ENCODE data around the gene CHST7. TPM values are rescaled to one million over a fixed set of nuclear protein-coding genes. Genes with fewer than 3 reads are reported as not detected.
"Not testable (repeated sequence)": the region's sequence is repeated elsewhere in the genome, so short reads cannot be mapped to it uniquely, and the experiment has no call there.

CHST7 gene, protein sequence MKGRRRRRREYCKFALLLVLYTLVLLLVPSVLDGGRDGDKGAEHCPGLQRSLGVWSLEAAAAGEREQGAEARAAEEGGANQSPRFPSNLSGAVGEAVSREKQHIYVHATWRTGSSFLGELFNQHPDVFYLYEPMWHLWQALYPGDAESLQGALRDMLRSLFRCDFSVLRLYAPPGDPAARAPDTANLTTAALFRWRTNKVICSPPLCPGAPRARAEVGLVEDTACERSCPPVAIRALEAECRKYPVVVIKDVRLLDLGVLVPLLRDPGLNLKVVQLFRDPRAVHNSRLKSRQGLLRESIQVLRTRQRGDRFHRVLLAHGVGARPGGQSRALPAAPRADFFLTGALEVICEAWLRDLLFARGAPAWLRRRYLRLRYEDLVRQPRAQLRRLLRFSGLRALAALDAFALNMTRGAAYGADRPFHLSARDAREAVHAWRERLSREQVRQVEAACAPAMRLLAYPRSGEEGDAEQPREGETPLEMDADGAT
- polyA plus RNA-seq (2011; rRNA removed) = 2.1 and 2.3 TPM in 2 replicates
- polyA minus RNA-seq (2011; rRNA and poly(A)+ RNA removed) = 0.97 and 1.3 TPM in 2 replicates

DNA sequence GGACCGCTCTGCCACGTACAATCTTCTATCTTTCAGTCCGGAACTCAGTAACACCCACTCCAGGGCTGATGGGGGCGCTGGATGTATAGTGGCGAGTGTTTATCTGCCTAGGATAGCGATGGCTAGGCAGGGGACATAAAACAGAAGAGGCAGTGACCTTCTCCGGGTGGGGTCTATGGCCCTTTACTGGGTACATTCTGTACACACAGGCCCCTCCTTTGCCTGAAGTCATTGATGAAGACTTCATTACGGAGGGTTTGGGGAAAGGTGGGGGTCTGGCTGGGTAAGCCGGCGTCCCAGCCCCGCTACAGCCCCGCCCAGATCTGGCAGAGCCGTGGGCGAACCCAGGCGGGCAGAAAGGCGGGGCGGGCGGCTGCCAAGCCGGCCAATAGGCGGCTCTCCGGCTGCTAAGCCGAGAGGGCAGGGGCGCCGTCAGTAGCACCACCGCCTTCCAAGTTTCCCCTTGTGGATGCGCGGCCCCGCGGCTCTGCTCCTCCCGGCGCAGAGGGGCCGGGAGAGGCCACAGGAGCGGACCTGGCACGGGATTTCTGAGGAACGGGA is at the start of gene CHST7:
Gene CHST7, plus strand, starts transcription at position 435 of the 561 bp plus-strand sequence. CDS start 167 bp downstream, outside the sequence.
- ChIA-PET CTCF (interaction anchor here (1.3 to 1.4 kb wide), 2 partner anchors 113 to 223 kb away, joined by 3 to 5 read pairs; no protein-coding TSS in a partner anchor), POLR2A (no interaction called here)

DNA sequence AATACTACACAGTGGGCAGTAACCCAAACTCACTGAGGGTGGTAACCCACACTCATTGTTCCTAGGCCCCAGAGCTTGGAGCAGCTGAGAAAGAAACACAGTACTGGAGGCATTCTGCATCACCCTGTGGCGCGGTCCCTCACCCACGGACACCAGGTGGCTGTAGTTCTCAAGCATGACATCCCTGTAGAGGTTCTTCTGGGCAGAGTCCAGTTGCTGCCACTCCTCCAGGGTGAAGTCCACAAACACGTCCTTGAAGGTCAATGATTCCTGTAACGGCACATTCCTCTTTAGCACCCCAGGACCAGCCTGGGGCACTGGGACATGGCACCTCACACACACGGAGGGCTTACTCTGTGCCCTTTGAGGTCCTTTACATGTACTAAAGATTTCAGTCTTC is 44.9 kb upstream of the CHST7 start:
- H3K4me3 ChIP-seq (ENCODE audit: low read depth, low read length); DNase-seq (ENCODE audit: low read depth, low spot score); H3K27ac ChIP-seq (ENCODE audit: low read depth, low read length); POLR2A ChIA-PET; H3K9me3 ChIP-seq (ENCODE audit: control insufficient read depth, insufficient read depth, low read length); CTCF ChIA-PET; H3K27me3 ChIP-seq (ENCODE audit: control insufficient read depth, insufficient read depth, low read length): not testable (repeated sequence)

More for the DNA sequence above, at the start of gene CHST7:
- H3K9me3 ChIP-seq (ENCODE audit: control insufficient read depth, insufficient read depth, low read length) = no peaks in the 10 kb centered on the region
- peak within 1 kb of the TSS; percentile 62 for H3K4me3 ChIP-seq (ENCODE audit: low read depth, low read length)
- DNase-seq (ENCODE audit: low read depth, low spot score) = no peak
- H3K27ac ChIP-seq (ENCODE audit: low read depth, low read length) = peak within 1 kb of the TSS; percentile 47
- no peaks in the 10 kb centered on the region for H3K27me3 ChIP-seq (ENCODE audit: control insufficient read depth, insufficient read depth, low read length)
- TF ChIP-seq, protein P1, sequence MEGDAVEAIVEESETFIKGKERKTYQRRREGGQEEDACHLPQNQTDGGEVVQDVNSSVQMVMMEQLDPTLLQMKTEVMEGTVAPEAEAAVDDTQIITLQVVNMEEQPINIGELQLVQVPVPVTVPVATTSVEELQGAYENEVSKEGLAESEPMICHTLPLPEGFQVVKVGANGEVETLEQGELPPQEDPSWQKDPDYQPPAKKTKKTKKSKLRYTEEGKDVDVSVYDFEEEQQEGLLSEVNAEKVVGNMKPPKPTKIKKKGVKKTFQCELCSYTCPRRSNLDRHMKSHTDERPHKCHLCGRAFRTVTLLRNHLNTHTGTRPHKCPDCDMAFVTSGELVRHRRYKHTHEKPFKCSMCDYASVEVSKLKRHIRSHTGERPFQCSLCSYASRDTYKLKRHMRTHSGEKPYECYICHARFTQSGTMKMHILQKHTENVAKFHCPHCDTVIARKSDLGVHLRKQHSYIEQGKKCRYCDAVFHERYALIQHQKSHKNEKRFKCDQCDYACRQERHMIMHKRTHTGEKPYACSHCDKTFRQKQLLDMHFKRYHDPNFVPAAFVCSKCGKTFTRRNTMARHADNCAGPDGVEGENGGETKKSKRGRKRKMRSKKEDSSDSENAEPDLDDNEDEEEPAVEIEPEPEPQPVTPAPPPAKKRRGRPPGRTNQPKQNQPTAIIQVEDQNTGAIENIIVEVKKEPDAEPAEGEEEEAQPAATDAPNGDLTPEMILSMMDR (IDR thresholded peaks at IDR 0.05; ENCODE audit: low read depth, low read length) = peak; percentile 44; the same call in 1 of the 2 replicates

DNA sequence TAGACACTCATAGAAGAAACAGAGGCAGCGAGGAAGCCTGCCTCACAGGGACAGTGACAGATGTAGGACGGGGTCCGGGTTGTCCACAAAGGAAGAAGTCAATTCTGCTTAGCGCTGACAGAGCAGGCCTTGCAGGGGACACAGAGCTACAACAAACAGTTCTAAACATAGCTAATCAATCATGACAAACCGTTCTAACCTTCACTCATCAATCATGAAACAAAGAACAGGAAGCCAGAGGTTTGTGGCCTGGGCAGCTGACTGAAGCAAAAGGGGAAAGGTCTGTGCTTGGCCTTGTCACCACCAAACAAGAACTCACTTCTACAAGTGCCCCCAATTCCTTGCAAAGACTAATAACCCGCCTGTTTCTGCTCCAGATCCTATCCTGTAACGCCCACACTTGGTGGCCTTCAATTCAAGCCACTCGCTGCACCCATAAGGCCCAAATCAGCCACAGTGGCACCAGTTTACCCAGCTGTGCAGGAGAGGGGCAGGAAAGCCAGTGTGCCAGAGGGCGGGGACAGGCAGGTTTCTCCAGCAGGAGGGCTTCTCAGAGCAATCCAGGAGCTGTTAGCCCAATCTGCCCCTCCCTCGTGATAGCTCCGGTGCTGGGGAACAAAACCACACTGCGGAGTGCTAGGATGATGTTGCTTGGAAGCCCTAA is 43.7 kb upstream of the CHST7 start:
- H3K9me3 ChIP-seq (ENCODE audit: control insufficient read depth, insufficient read depth, low read length); CTCF ChIA-PET; POLR2A ChIA-PET; H3K27me3 ChIP-seq (ENCODE audit: control insufficient read depth, insufficient read depth, low read length); H3K27ac ChIP-seq (ENCODE audit: low read depth, low read length); H3K4me3 ChIP-seq (ENCODE audit: low read depth, low read length); DNase-seq (ENCODE audit: low read depth, low spot score): not testable (repeated sequence)

DNA sequence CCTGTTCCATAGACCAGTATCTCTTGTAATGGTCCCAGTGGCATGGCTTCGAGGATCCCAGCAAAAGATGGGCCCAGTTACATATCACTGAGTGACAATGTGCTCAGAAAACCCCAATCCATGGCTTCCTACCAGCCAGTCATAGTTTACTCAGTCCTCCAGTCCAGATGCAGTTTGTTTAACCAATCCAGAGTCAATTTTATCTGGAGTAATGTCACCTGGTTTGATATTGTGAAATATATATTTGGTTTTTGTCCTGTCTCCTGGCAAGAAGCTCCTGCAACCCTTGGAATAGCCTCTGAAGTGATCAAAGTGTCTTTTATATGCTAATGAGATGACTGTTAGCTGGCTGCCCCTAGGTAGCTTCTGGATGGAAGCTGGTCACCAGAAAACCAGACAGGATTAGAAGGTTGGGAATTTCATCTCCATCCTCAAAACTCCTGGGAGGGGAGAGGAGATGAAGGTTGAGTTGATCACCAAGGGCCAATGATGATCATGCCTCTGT is 43.1 kb upstream of the CHST7 start:
- CTCF ChIA-PET; H3K4me3 ChIP-seq (ENCODE audit: low read depth, low read length); H3K27me3 ChIP-seq (ENCODE audit: control insufficient read depth, insufficient read depth, low read length); H3K27ac ChIP-seq (ENCODE audit: low read depth, low read length); H3K9me3 ChIP-seq (ENCODE audit: control insufficient read depth, insufficient read depth, low read length); POLR2A ChIA-PET; DNase-seq (ENCODE audit: low read depth, low spot score): not testable (repeated sequence)

DNA sequence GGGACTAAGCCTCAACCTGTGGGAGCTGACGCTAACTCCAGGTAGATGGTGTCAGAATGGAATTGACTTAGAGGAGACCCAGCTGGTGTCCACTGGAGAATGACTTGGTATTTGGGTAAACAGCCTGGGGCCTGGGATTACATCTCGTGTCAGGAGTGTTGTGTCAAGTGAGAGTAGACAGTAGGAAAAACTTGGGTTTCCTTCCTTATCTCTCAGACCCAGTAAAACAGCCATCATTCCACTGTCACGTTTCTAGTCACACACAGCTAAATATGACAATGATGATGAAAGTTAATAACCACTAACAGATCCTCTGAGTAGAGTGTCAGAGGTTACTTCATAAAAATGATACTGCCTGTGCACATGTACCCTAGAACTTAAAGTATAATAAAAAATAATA is 42.1 kb upstream of the CHST7 start:
- Histone ChIP-seq H3K27ac (ENCODE audit: low read depth, low read length) (no peak overlapping the region), H3K4me3 (ENCODE audit: low read depth, low read length) (no peak overlapping the region), H3K27me3 (ENCODE audit: control insufficient read depth, insufficient read depth, low read length) (no peaks in the 10 kb centered on the region), H3K9me3 (ENCODE audit: control insufficient read depth, insufficient read depth, low read length) (no peaks in the 10 kb centered on the region)
- CTCF ChIA-PET = no interaction called here
- no peak for DNase-seq (ENCODE audit: low read depth, low spot score)
- TF ChIP-seq, protein P1 (IDR thresholded peaks at IDR 0.05; ENCODE audit: low read depth, low read length) = no peak
- POLR2A ChIA-PET = no interaction called here

DNA sequence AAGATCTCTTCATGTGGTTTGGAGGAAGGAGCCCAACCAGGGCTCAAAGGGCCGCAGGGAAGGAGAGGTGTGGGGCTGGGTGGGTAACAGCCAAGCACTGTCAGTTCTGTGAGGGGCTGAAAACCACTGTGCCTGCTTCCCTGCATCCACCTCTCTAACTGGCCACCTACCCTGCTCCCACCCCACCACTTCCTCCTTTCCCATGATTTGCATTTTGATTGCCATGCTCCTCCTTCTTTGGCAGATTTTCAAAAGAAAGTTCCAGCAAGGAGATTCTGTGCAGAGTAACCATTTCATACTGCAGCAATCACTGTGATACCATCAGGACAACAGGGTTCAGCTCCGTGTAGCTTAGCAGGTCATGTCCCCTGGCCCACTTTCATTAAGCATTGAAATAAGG is 30.1 kb upstream of the CHST7 start:
- no peak for DNase-seq (ENCODE audit: low read depth, low spot score)
- TF ChIP-seq, protein P1 (IDR thresholded peaks at IDR 0.05; ENCODE audit: low read depth, low read length) = no peak
- POLR2A ChIA-PET = no interaction called here

DNA sequence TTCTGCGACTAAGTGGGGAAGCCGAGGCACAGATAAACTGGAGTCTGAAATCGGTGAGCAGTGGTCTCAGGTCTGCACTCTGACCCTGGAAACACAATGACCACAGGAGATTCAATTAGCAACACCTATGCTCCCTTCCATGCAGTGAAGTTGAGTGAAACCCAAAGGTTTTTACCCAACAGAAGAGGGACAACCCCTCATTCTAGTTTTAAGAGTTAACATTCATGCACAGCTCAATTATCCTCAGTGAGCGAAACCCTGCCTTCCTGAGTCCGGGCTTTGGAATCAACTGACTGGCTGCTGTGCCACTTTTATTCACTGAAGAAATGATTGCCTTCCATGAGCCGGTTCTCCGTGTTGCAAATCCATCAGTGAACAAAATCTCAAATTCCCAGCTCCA is 29.0 kb upstream of the CHST7 start:
- POLR2A ChIA-PET = not testable (repeated sequence)

More for the DNA sequence above, 30.1 kb upstream of the CHST7 start:
- no peak overlapping the region for H3K27ac ChIP-seq (ENCODE audit: low read depth, low read length)
- no peaks in the 10 kb centered on the region; the same call in 1 of the 2 replicates for H3K9me3 ChIP-seq (ENCODE audit: control insufficient read depth, insufficient read depth, low read length)
- no peaks in the 10 kb centered on the region for H3K27me3 ChIP-seq (ENCODE audit: control insufficient read depth, insufficient read depth, low read length)
- CTCF ChIA-PET = no interaction called here
- H3K4me3 ChIP-seq (ENCODE audit: low read depth, low read length) = no peak overlapping the region

More for the DNA sequence above, 29.0 kb upstream of the CHST7 start:
- CTCF ChIA-PET; DNase-seq (ENCODE audit: low read depth, low spot score); H3K27me3 ChIP-seq (ENCODE audit: control insufficient read depth, insufficient read depth, low read length); H3K9me3 ChIP-seq (ENCODE audit: control insufficient read depth, insufficient read depth, low read length): not testable (repeated sequence)
- peak overlapping the region; percentile 89 for H3K27ac ChIP-seq (ENCODE audit: low read depth, low read length)
- peak overlapping the region; percentile 77 for H3K4me3 ChIP-seq (ENCODE audit: low read depth, low read length)
